Fibroblast of villous mesenchyme (primary cell): Measurements from ENCODE around the gene GATA2. TPM values are rescaled to one million over a fixed set of nuclear protein-coding genes. Genes with fewer than 3 reads are reported as not detected.

Source experiments
- DNase-seq: peaks from one replicate; pipeline ENCODE4 v3.0.0-alpha.2; 2010; ENCODE audit warnings: low read depth
- H3K4me3 ChIP-seq: 2 replicates; pipeline ENCODE4 v1.5.1; 2011; ENCODE audit warnings: low read depth, mild to moderate bottlenecking, low read length
- total RNA-seq: library from RNA; depleted of rRNA; stranded (reverse); fragments of >200 nt; gene quantifications from 2 replicates; pipeline ENCODE4 v1.2.3, GENCODE V29; 2012
- TF ChIP-seq, protein P1 (sequence below): IDR thresholded peaks from 2 replicates; pipeline ENCODE4 v1.5.1; 2012; ENCODE audit warnings: low read depth, mild to moderate bottlenecking, low read length; ENCODE audit not compliant: insufficient read depth

The GATA2 gene
- total RNA-seq, 1 donor, result 41.0 TPM

DNA sequence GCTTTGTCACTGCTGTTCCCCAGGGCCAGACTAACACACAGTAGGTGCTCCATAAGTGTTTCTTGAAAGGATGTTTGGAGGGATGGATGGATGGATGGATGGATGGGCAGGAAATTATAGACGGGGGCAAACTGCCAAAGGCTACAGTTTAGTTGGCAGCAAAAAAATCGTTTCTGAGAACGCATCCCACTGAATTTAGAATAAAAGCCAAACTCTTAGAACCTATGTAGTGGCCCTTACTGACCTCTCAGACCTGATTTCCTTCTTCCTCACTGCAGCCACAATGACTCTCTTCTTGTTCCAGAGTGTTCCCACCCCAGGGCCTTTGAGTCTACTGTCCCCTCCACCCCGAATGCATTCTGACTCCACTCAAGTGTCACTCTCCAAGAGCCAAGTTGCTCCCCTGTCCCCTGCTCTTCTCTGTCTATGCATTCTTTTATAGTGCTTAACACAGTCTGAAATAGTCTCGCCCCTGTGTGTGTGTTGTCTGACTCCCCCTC, 5.2 kb upstream of the GATA2 start:
- H3K4me3 ChIP-seq, result peak overlapping the region; percentile 63

DNA sequence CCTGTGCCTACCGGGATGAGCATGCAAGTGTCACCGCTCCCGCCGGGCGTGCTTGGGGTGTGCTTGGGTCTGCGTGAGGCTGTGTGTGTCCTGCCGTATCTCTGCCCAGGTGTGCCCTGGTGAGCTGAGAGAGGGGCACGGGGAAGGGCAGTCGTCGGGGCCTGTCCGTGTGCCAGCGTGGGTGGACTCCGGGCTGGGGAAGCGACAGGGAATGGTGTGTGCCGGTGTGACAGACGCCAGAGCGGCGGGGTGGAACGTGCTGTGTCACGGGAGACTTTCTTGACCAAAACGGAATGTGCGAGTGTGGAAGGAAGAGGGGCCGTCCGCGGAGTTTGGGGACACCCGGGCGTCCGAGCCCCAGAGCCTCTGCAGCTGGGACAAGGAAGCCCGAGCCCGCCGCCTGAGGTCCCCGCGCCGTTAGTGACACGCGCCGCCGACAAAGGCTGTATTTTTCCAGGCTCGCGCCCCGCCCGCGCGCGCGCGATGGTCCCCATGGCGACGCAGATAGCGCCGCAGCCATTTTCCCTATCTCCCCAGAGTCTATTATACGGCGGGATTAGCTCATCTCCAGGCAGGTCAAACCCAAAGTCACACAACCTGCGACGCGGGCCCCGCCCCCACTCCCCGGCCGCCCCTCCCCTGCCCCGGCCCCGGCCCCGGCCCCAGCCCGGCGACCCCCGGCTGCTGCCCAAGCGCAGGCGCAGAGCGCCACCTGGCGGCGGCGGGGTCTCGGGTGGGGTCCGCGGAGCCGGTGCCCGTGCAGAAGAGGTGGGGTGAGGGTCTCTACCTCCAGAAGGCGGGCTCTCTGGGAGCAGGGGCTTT, 4.5 kb upstream of the GATA2 start:
- H3K4me3 ChIP-seq, result peak overlapping the region; percentile 63
- TF ChIP-seq, protein P1, sequence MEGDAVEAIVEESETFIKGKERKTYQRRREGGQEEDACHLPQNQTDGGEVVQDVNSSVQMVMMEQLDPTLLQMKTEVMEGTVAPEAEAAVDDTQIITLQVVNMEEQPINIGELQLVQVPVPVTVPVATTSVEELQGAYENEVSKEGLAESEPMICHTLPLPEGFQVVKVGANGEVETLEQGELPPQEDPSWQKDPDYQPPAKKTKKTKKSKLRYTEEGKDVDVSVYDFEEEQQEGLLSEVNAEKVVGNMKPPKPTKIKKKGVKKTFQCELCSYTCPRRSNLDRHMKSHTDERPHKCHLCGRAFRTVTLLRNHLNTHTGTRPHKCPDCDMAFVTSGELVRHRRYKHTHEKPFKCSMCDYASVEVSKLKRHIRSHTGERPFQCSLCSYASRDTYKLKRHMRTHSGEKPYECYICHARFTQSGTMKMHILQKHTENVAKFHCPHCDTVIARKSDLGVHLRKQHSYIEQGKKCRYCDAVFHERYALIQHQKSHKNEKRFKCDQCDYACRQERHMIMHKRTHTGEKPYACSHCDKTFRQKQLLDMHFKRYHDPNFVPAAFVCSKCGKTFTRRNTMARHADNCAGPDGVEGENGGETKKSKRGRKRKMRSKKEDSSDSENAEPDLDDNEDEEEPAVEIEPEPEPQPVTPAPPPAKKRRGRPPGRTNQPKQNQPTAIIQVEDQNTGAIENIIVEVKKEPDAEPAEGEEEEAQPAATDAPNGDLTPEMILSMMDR, result peak; percentile 58
- DNase-seq, result peak; percentile 57

More for the DNA sequence above, 5.2 kb upstream of the GATA2 start:
- TF ChIP-seq, protein P1, result no peak
- DNase-seq, result no peak

DNA sequence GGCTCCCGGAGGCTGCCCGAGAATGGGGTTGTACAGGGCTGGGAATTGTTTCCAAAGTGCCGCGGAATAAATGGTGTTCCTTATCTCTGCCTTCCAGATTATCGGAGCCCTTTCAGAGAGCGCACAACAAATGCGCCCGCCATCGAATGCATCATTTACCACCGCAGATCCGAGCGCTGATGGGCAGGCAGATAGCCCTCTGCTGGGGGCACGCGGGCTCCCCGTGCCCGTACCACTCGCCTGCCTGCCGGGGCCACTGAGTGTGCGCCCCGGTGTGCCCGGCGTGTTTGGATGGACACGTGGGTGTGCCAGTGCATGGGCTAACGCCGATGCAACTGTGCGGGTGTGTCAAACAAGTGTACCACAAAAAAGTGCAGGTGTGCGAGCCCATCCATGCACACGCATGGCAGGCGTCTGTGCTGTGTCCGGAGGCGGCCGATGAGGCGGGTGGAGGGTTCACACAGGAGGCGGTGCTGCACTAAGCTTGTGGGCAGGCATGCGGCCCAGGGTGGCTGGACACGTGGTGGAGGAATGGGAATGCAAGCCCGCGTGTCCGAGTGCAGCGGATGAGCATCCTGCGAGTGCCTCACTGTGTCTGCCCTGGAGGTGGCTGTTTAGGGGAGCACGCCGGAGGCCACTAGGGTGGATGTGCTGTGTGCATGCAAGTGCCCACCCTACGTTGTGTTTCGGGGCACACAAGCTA, 3.8 kb upstream of the GATA2 start:
- H3K4me3 ChIP-seq, result peak overlapping the region; percentile 63
- TF ChIP-seq, protein P1, result no peak
- DNase-seq, result peak; percentile 61

DNA sequence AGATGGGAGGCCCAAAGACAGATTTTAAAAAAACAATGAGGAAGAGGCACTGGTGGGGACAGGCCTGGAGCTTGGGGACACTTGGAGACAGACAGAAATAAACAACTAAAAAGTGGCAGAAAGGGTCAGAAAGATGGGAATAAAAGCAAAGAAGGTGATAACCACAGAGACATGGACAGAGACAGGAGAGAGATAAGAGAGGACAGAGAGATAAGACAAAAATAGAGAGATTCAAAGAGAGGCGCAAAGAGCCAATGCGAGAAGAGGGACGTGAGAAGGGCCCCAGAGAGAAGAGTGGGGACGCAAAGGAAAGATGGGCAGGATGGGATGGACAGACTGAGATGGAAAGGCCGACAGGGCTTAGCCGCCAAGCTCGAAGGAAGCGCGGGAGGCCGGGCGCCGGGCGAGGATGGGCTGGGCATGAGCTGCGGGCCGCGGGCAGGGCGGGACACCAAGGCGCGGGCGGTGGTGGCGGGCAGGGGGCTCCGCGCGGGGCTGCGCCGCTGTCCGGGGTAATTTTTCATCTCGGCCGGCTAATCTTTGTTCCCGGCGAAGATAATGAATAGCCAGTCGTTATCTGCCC, 3.1 kb upstream of the GATA2 start:
- H3K4me3 ChIP-seq, result no peak overlapping the region
- TF ChIP-seq, protein P1, result no peak
- no peak for DNase-seq

GRCh38 chr3:128495435-128495970, 2.5 kb upstream of the GATA2 start:
- no peak overlapping the region for H3K4me3 ChIP-seq
- TF ChIP-seq, protein P1, result no peak
- no peak for DNase-seq

DNA sequence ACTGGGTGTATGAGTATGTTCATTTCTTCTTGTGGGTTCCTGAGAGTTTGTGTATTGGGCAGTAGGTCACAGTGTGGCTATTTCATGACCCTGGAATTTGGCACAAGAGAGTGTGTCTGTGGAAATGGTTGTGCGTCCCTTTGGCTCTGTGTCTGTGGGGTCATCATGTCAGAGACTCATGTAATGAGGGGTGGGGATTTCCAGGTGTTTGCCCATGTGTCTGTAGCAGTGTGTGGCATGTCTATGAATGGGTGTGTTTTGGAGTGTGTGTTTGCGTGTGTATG, 1.3 kb upstream of the GATA2 start:
- DNase-seq, result no peak
- no peak overlapping the region for H3K4me3 ChIP-seq
- TF ChIP-seq, protein P1, result no peak
